Measurements from ENCODE around the gene FHL1. TPM values are rescaled to one million over a fixed set of nuclear protein-coding genes. Genes with fewer than 3 reads are reported as not detected.

FHL1 gene
- total RNA-seq, 1 donor from 2014 or later, result 70.1 TPM

GRCh38 chrX:136210243-136210642, 62.9 kb downstream of the FHL1 start:
- H3K4me3 Mint-ChIP-seq, result no peak overlapping the region
- no peak overlapping the region for H3K27ac Mint-ChIP-seq (ENCODE audit: unreplicated experiment)
- no peaks in the 10 kb centered on the region for H3K27me3 Mint-ChIP-seq (ENCODE audit: low read depth)
- peaks cover 4% of the 10 kb centered on the region for H3K36me3 Mint-ChIP-seq (ENCODE audit: low read depth)
- no peak for DNase-seq (ENCODE audit: low read depth, low spot score)
- H3K4me1 Mint-ChIP-seq, result peaks cover 9% of the 10 kb centered on the region
- no peak for TF ChIP-seq CTCF (conservative IDR thresholded peaks at IDR 0.05)
- H3K9me3 Mint-ChIP-seq, result no peaks in the 10 kb centered on the region

GRCh38 chrX:136210806-136211205, 63.5 kb downstream of the FHL1 start:
- no peak for DNase-seq (ENCODE audit: low read depth, low spot score)
- no peak for TF ChIP-seq CTCF (conservative IDR thresholded peaks at IDR 0.05)
- Mint-ChIP-seq H3K27me3 (ENCODE audit: low read depth) (no peaks in the 10 kb centered on the region), H3K9me3 (no peaks in the 10 kb centered on the region), H3K27ac (ENCODE audit: unreplicated experiment) (no peak overlapping the region), H3K36me3 (ENCODE audit: low read depth) (peaks cover 4% of the 10 kb centered on the region), H3K4me3 (no peak overlapping the region), H3K4me1 (peaks cover 8% of the 10 kb centered on the region)

DNA sequence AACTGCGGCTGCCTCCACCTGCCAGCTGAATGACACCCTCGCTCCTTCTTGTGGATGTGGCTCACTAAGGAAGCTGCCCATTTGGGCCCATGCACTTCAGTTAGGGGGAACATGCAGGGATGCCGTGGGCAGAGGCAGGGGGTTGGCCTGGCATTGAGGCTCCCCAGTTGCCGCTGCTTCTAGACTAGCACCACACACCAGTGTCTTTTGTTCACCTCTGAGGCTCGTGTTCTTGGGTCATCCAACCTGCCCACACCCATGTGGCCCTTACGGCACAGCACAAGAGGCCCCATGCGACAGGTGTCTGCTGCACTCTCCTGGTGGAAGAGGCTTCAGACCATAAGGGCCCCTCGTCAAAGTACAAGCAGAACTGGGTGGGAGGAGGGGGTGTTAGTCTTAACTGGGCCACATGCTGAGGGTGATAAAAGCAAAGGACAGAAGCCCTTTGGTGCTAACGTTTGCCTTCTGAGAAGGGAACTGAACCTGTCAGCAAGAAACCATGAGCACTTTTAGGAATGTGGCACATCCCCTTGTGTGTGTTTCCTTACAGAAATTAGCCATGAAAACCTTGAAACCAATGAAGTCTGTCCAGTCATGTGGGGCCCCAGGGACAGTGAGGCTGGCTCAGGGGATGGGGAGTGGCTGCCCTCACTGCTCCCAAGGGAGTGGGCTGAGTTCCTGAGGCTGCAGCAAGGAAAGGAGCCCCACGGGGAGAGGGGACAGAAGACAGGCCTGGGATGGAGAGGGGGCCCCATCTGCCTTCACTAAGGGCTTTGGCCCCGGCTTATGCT, 64.6 kb downstream of the FHL1 start:
- DNase-seq (ENCODE audit: low read depth, low spot score), result no peak
- Mint-ChIP-seq H3K27me3 (ENCODE audit: low read depth) (no peaks in the 10 kb centered on the region), H3K4me1 (peaks cover 5% of the 10 kb centered on the region), H3K9me3 (no peaks in the 10 kb centered on the region), H3K4me3 (no peak overlapping the region), H3K27ac (ENCODE audit: unreplicated experiment) (no peak overlapping the region), H3K36me3 (ENCODE audit: low read depth) (peaks cover 4% of the 10 kb centered on the region)
- TF ChIP-seq CTCF (conservative IDR thresholded peaks at IDR 0.05), result no peak

- no peak for DNase-seq (ENCODE audit: low read depth, low spot score)
- H3K27ac Mint-ChIP-seq (ENCODE audit: unreplicated experiment), result no peak overlapping the region
- H3K27me3 Mint-ChIP-seq (ENCODE audit: low read depth), result no peaks in the 10 kb centered on the region
- H3K36me3 Mint-ChIP-seq (ENCODE audit: low read depth), result peaks cover 4% of the 10 kb centered on the region
- TF ChIP-seq CTCF (conservative IDR thresholded peaks at IDR 0.05), result no peak
- peaks cover 5% of the 10 kb centered on the region for H3K4me1 Mint-ChIP-seq
- no peaks in the 10 kb centered on the region for H3K9me3 Mint-ChIP-seq
- H3K4me3 Mint-ChIP-seq, result no peak overlapping the region
Measured at GRCh38 chrX:136212557-136213111, 65.3 kb downstream of the FHL1 start.

- Mint-ChIP-seq H3K9me3 (no peaks in the 10 kb centered on the region), H3K27ac (ENCODE audit: unreplicated experiment) (no peak overlapping the region), H3K4me3 (no peak overlapping the region)
Measured at GRCh38 chrX:136214551-136214950, 67.2 kb downstream of the FHL1 start.

More at GRCh38 chrX:136214551-136214950, 67.2 kb downstream of the FHL1 start:
- no peak for TF ChIP-seq CTCF (conservative IDR thresholded peaks at IDR 0.05)
- H3K4me1 Mint-ChIP-seq, result no peaks in the 10 kb centered on the region
- no peaks in the 10 kb centered on the region for H3K27me3 Mint-ChIP-seq (ENCODE audit: low read depth)
- DNase-seq (ENCODE audit: low read depth, low spot score), result no peak
- peaks cover 5% of the 10 kb centered on the region for H3K36me3 Mint-ChIP-seq (ENCODE audit: low read depth)

Measured in neural crest cell (in vitro differentiated cells).